Mucosa of stomach (tissue), 1 donor: ENCODE results near the gene UST.

Source experiments
- H3K27me3 ChIP-seq: one replicate; pipeline ENCODE4 v1.7.0; 2013; ENCODE audit warnings: mild to moderate bottlenecking, low read length; ENCODE audit not compliant: control insufficient read depth, insufficient read depth
- H3K36me3 ChIP-seq: one replicate; pipeline ENCODE4 v1.7.0; 2013; ENCODE audit warnings: low read length; ENCODE audit not compliant: control insufficient read depth, insufficient read depth
- H3K4me1 ChIP-seq: one replicate; pipeline ENCODE4 v1.7.0; 2013; ENCODE audit warnings: mild to moderate bottlenecking, low read length; ENCODE audit not compliant: control insufficient read depth, insufficient read depth
- H3K4me3 ChIP-seq: one replicate; pipeline ENCODE4 v1.7.0; 2013; ENCODE audit warnings: low read length
- H3K9ac ChIP-seq: one replicate; pipeline ENCODE4 v1.7.0; 2013; ENCODE audit warnings: mild to moderate bottlenecking, low read length, moderate library complexity
- H3K9me3 ChIP-seq: one replicate; pipeline ENCODE4 v1.7.0; 2013; ENCODE audit warnings: mild to moderate bottlenecking, low read length, moderate library complexity; ENCODE audit not compliant: control insufficient read depth
- donor health status: Pancreatic carcinoma.

Gene UST

GRCh38 chr6:148885925-148886845 lies 139.4 kb downstream of the UST start:
- Histone ChIP-seq H3K36me3 (no peaks in the 10 kb centered on the region), H3K9me3 (no peaks in the 10 kb centered on the region), H3K27me3 (no peaks in the 10 kb centered on the region), H3K4me1 (peaks cover 17% of the 10 kb centered on the region), H3K4me3 (no peak overlapping the region), H3K9ac (no peak overlapping the region)

- Histone ChIP-seq H3K9me3 (no peaks in the 10 kb centered on the region), H3K4me3 (no peak overlapping the region), H3K9ac (no peak overlapping the region), H3K36me3 (no peaks in the 10 kb centered on the region), H3K4me1 (peaks cover 17% of the 10 kb centered on the region), H3K27me3 (no peaks in the 10 kb centered on the region)
Observed at GRCh38 chr6:148887181-148887580, 140.4 kb downstream of the UST start.

- H3K9ac ChIP-seq: no peak overlapping the region
- H3K4me1 ChIP-seq: peaks cover 17% of the 10 kb centered on the region
- H3K27me3 ChIP-seq: no peaks in the 10 kb centered on the region
- H3K9me3 ChIP-seq: no peaks in the 10 kb centered on the region
- no peaks in the 10 kb centered on the region for H3K36me3 ChIP-seq
- no peak overlapping the region for H3K4me3 ChIP-seq
Observed at GRCh38 chr6:148888856-148889255, 142.0 kb downstream of the UST start.

GRCh38 chr6:148890096-148890495 lies 143.3 kb downstream of the UST start:
- no peak overlapping the region for H3K9ac ChIP-seq
- no peaks in the 10 kb centered on the region for H3K9me3 ChIP-seq
- H3K4me3 ChIP-seq: no peak overlapping the region
- peaks cover 4% of the 10 kb centered on the region for H3K36me3 ChIP-seq
- peaks cover 17% of the 10 kb centered on the region for H3K4me1 ChIP-seq
- H3K27me3 ChIP-seq: no peaks in the 10 kb centered on the region

- Histone ChIP-seq H3K27me3 (no peaks in the 10 kb centered on the region), H3K9me3 (no peaks in the 10 kb centered on the region), H3K4me1 (peaks cover 17% of the 10 kb centered on the region), H3K9ac (no peak overlapping the region), H3K36me3 (peaks cover 4% of the 10 kb centered on the region), H3K4me3 (no peak overlapping the region)
Observed at GRCh38 chr6:148890652-148891404, 144.0 kb downstream of the UST start.

GRCh38 chr6:148891405-148891783 lies 144.6 kb downstream of the UST start:
- H3K4me1 ChIP-seq: peaks cover 17% of the 10 kb centered on the region
- H3K9me3 ChIP-seq: no peaks in the 10 kb centered on the region
- no peaks in the 10 kb centered on the region for H3K27me3 ChIP-seq
- no peak overlapping the region for H3K4me3 ChIP-seq
- peaks cover 4% of the 10 kb centered on the region for H3K36me3 ChIP-seq
- no peak overlapping the region for H3K9ac ChIP-seq

- Histone ChIP-seq H3K4me3 (no peak overlapping the region), H3K4me1 (peaks cover 13% of the 10 kb centered on the region), H3K36me3 (peaks cover 4% of the 10 kb centered on the region), H3K27me3 (no peaks in the 10 kb centered on the region), H3K9me3 (no peaks in the 10 kb centered on the region), H3K9ac (no peak overlapping the region)
Observed at GRCh38 chr6:148892247-148892646, 145.4 kb downstream of the UST start.

GRCh38 chr6:148893073-148893472 lies 146.2 kb downstream of the UST start:
- no peaks in the 10 kb centered on the region for H3K9me3 ChIP-seq
- no peaks in the 10 kb centered on the region for H3K27me3 ChIP-seq
- H3K4me1 ChIP-seq: peaks cover 9% of the 10 kb centered on the region
- peaks cover 4% of the 10 kb centered on the region for H3K36me3 ChIP-seq
- no peak overlapping the region for H3K4me3 ChIP-seq
- H3K9ac ChIP-seq: no peak overlapping the region

- Histone ChIP-seq H3K9ac (no peak overlapping the region), H3K36me3 (peaks cover 4% of the 10 kb centered on the region), H3K4me3 (no peak overlapping the region)
Observed at GRCh38 chr6:148893481-148893880, 146.7 kb downstream of the UST start.

GRCh38 chr6:148898376-148899014 lies 151.7 kb downstream of the UST start:
- Histone ChIP-seq H3K4me3 (no peak overlapping the region), H3K9me3 (no peaks in the 10 kb centered on the region), H3K4me1 (no peaks in the 10 kb centered on the region), H3K27me3 (no peaks in the 10 kb centered on the region), H3K9ac (no peak overlapping the region), H3K36me3 (peaks cover 4% of the 10 kb centered on the region)

More at GRCh38 chr6:148893481-148893880, 146.7 kb downstream of the UST start:
- Histone ChIP-seq H3K4me1 (peaks cover 9% of the 10 kb centered on the region), H3K9me3 (no peaks in the 10 kb centered on the region), H3K27me3 (no peaks in the 10 kb centered on the region)

- Histone ChIP-seq H3K4me3 (no peak overlapping the region), H3K27me3 (no peaks in the 10 kb centered on the region), H3K4me1 (no peaks in the 10 kb centered on the region), H3K36me3 (no peaks in the 10 kb centered on the region), H3K9ac (no peak overlapping the region), H3K9me3 (no peaks in the 10 kb centered on the region)
Observed at GRCh38 chr6:148904896-148905870, 158.4 kb downstream of the UST start.
